ENCODE results near the gene INPP4A.

Gene INPP4A

GRCh38 chr2:98522854-98523253 lies 78.2 kb downstream of the INPP4A start:
- no peak overlapping the region for H3K4me3 ChIP-seq (ENCODE audit: control insufficient read depth, low read depth, low read length)
- DNase-seq (ENCODE audit: low read depth) = peak; percentile 47
- TF ChIP-seq, protein P1, sequence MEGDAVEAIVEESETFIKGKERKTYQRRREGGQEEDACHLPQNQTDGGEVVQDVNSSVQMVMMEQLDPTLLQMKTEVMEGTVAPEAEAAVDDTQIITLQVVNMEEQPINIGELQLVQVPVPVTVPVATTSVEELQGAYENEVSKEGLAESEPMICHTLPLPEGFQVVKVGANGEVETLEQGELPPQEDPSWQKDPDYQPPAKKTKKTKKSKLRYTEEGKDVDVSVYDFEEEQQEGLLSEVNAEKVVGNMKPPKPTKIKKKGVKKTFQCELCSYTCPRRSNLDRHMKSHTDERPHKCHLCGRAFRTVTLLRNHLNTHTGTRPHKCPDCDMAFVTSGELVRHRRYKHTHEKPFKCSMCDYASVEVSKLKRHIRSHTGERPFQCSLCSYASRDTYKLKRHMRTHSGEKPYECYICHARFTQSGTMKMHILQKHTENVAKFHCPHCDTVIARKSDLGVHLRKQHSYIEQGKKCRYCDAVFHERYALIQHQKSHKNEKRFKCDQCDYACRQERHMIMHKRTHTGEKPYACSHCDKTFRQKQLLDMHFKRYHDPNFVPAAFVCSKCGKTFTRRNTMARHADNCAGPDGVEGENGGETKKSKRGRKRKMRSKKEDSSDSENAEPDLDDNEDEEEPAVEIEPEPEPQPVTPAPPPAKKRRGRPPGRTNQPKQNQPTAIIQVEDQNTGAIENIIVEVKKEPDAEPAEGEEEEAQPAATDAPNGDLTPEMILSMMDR (conservative IDR thresholded peaks at IDR 0.05; ENCODE audit: control insufficient read depth, insufficient read depth, low read depth, low read length) = no peak

DNA sequence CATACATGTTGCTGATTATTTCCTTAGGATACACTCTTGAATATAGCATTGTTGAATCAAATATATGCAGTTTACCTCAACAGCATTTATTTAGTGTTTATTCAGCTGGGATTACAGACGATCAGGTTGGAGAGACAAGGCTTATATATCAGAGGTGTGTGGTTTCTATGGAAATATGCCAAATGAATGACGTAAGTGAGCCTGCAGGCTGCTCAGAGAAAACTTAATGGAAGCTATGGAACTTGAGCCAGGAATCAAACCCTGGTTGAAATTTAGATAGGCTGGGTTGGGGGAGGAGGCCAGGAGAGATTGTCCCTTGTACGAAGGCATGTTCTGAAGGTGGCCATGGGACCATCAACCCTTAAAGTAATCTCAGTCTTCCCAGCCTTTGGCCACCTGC lies 79.5 kb downstream of the INPP4A start:
- TF ChIP-seq, protein P1 (conservative IDR thresholded peaks at IDR 0.05; ENCODE audit: control insufficient read depth, insufficient read depth, low read depth, low read length) = no peak
- peak; percentile 41 for DNase-seq (ENCODE audit: low read depth)
- no peak overlapping the region for H3K4me3 ChIP-seq (ENCODE audit: control insufficient read depth, low read depth, low read length)

DNA sequence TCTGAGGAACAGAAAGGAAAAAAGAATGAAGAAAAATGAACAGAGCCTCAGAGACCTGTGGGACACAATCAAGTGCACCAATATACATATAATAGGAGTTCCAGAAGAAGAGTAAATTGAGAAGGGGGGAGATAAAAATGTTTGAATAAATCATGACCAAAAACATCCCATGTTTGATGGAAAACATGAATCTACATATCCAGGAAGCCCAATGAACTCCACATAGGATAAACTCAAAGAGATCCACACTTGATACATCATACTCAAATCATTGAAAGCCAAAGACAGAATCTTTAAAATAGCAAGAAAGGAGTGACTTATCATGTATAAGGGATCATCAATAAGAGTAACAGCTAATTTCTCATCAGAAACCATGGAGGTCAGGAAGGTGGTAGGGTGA lies 83.7 kb downstream of the INPP4A start:
- no peak overlapping the region for H3K4me3 ChIP-seq (ENCODE audit: control insufficient read depth, low read depth, low read length)
- DNase-seq (ENCODE audit: low read depth) = no peak
- TF ChIP-seq, protein P1 (conservative IDR thresholded peaks at IDR 0.05; ENCODE audit: control insufficient read depth, insufficient read depth, low read depth, low read length) = no peak

DNA sequence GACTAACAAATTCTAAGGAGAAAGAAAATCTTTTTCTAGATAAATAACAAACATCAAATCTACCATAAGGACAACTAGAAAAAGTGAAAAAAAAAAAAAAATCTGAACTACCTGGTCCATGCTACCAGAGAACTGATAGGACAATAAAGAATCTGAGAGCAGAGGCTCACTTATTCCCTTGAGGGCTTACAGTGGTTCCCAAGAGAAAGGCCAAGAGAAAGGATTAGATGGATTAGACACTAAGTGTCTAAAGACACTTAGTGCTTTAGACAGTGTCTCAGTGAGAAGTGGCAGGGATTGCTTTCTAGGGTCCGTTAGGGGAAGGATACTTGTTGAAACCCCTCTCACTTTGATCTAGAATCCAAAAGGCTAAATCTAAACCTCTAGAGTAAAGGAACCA lies 85.5 kb downstream of the INPP4A start:
- TF ChIP-seq, protein P1 (conservative IDR thresholded peaks at IDR 0.05; ENCODE audit: control insufficient read depth, insufficient read depth, low read depth, low read length) = no peak
- H3K4me3 ChIP-seq (ENCODE audit: control insufficient read depth, low read depth, low read length) = no peak overlapping the region
- DNase-seq (ENCODE audit: low read depth) = no peak

GRCh38 chr2:98532756-98533155 lies 88.1 kb downstream of the INPP4A start:
- no peak for DNase-seq (ENCODE audit: low read depth)
- TF ChIP-seq, protein P1 (conservative IDR thresholded peaks at IDR 0.05; ENCODE audit: control insufficient read depth, insufficient read depth, low read depth, low read length) = no peak
- no peak overlapping the region for H3K4me3 ChIP-seq (ENCODE audit: control insufficient read depth, low read depth, low read length)

DNA sequence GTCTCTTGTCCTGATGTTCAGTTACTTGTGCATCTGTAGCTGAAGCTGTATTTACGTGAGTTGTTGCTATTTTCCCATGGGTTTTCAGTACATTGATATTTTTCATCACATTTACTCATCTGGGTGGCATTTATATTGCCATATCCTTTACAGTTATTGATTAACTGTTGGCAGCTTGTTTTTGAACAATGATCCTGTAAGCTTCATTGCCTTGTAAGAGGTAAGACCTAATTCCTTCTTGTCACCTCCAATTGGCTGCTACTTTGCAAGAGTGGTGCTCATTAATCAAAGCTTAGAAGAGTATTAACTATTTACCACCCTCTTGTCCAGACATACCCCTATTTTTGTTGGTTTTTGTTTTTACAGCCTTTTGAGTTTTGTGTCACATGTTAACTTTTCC lies 88.9 kb downstream of the INPP4A start:
- no peak for DNase-seq (ENCODE audit: low read depth)
- TF ChIP-seq, protein P1 (conservative IDR thresholded peaks at IDR 0.05; ENCODE audit: control insufficient read depth, insufficient read depth, low read depth, low read length) = no peak
- H3K4me3 ChIP-seq (ENCODE audit: control insufficient read depth, low read depth, low read length) = no peak overlapping the region

DNA sequence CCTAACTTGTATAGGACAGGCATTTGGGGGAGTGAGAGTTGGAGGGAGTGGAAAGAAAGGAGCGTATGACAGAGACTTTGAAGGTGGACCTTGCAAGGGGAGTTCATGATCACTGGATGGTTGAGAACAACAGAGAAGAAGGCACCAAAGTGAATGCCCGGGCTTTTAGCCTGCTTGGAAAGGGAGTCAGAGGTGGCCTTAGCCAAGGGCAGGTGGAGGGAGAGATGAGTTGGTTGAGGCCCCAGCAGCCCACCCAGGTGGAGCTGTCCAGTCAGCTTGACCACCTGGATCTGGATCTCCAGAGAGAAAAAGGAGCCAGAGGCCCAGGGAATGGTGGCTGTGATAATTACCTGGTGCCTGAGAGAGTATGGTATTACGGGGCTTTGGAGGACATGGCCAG lies 90.1 kb downstream of the INPP4A start:
- TF ChIP-seq, protein P1 (conservative IDR thresholded peaks at IDR 0.05; ENCODE audit: control insufficient read depth, insufficient read depth, low read depth, low read length) = no peak
- no peak for DNase-seq (ENCODE audit: low read depth)
- no peak overlapping the region for H3K4me3 ChIP-seq (ENCODE audit: control insufficient read depth, low read depth, low read length)

Measured in fibroblast of mammary gland (primary cell).